Femur (tissue), 1 donor: ENCODE measurements around the gene CDC5L.

Source experiments
- DNase-seq: peaks from one replicate; pipeline ENCODE4 v3.0.0-alpha.2; 2017

CDC5L gene

GRCh38 chr6:44456070-44456965, 68.8 kb downstream of the CDC5L start:
- DNase-seq = no peak

GRCh38 chr6:44456966-44457292, 69.4 kb downstream of the CDC5L start:
- no peak for DNase-seq

- DNase-seq = no peak
Observed at GRCh38 chr6:44457596-44457995, 70.1 kb downstream of the CDC5L start.

GRCh38 chr6:44458551-44458950, 71.0 kb downstream of the CDC5L start:
- DNase-seq = no peak

- DNase-seq = no peak
Observed at GRCh38 chr6:44462335-44462734, 74.8 kb downstream of the CDC5L start.

- DNase-seq = no peak
Observed at GRCh38 chr6:44462797-44463727, 75.6 kb downstream of the CDC5L start.

GRCh38 chr6:44463728-44464450, 76.4 kb downstream of the CDC5L start:
- DNase-seq = no peak

- DNase-seq = no peak
Observed at GRCh38 chr6:44464527-44465310, 77.2 kb downstream of the CDC5L start.

- no peak for DNase-seq
Observed at GRCh38 chr6:44466955-44467354, 79.4 kb downstream of the CDC5L start.

- DNase-seq = no peak
Observed at GRCh38 chr6:44468835-44469234, 81.3 kb downstream of the CDC5L start.

GRCh38 chr6:44470115-44470464, 82.6 kb downstream of the CDC5L start:
- DNase-seq = no peak

GRCh38 chr6:44470746-44471145, 83.2 kb downstream of the CDC5L start:
- DNase-seq = no peak

- DNase-seq = no peak
Observed at GRCh38 chr6:44471271-44471981, 83.9 kb downstream of the CDC5L start.

- DNase-seq = no peak
Observed at GRCh38 chr6:44472250-44472945, 84.9 kb downstream of the CDC5L start.

- no peak for DNase-seq
Observed at GRCh38 chr6:44473393-44474189, 86.1 kb downstream of the CDC5L start.

GRCh38 chr6:44474190-44474631, 86.7 kb downstream of the CDC5L start:
- no peak for DNase-seq

GRCh38 chr6:44474643-44475042, 87.1 kb downstream of the CDC5L start:
- no peak for DNase-seq

- no peak for DNase-seq
Observed at GRCh38 chr6:44475417-44475778, 87.9 kb downstream of the CDC5L start.

- peak; percentile 89 for DNase-seq
Observed at GRCh38 chr6:44475779-44476434, 88.4 kb downstream of the CDC5L start.

- DNase-seq = no peak
Observed at GRCh38 chr6:44476849-44477248, 89.3 kb downstream of the CDC5L start.
